Activated CD8-positive, alpha-beta T cell treated with anti-CD3 and anti-CD28 coated beads for 36 hours (primary cell): Measurements from ENCODE around the gene SAMD8. TPM values are rescaled to one million over a fixed set of nuclear protein-coding genes. Genes with fewer than 3 reads are reported as not detected.

ENCODE experiments used
- ATAC-seq: fragments of 200-7000 bp; cut with Tn5 transposase; one replicate; pipeline ENCODE4 v1.10.0; 2021; ENCODE audit warnings: mild to moderate bottlenecking, moderate library complexity
- CTCF ChIA-PET: fragments of 350-600 bp; sonication (Branson Sonifier 250); formaldehyde crosslinking; loops from one replicate; lab custom pipeline; 2021; ENCODE audit warnings: antibody characterized with exemption; lab: Charles Lee
- POLR2A ChIA-PET: fragments of 350-600 bp; sonication (Branson Sonifier 250); formaldehyde crosslinking; loops from one replicate; lab custom pipeline; 2021; ENCODE audit warnings: antibody characterized with exemption; lab: Charles Lee
- DNase-seq: peaks from one replicate; pipeline ENCODE4 v3.0.0-alpha.2; 2020
- H3K27ac Mint-ChIP-seq: one replicate; pipeline ENCODE4 v1.8.0; 2021; ENCODE audit warnings: mild to moderate bottlenecking, mixed read lengths
- H3K27me3 Mint-ChIP-seq: one replicate; pipeline ENCODE4 v1.8.0; 2021; ENCODE audit warnings: mixed read lengths
- H3K36me3 Mint-ChIP-seq: one replicate; pipeline ENCODE4 v1.8.0; 2021; ENCODE audit warnings: low read depth, mixed read lengths
- H3K4me1 Mint-ChIP-seq: one replicate; pipeline ENCODE4 v1.8.0; 2021; ENCODE audit warnings: low read depth, mixed read lengths
- H3K4me3 Mint-ChIP-seq: one replicate; pipeline ENCODE4 v1.8.0; 2021; ENCODE audit warnings: mild to moderate bottlenecking, moderate library complexity, mixed read lengths
- H3K9me3 Mint-ChIP-seq: one replicate; pipeline ENCODE4 v1.8.0; 2021; ENCODE audit warnings: mixed read lengths
- CTCF ChIP-seq: fragments of 200-600 bp; IDR thresholded peaks from one replicate; pipeline ENCODE4 v1.8.0; 2022; ENCODE audit warnings: antibody characterized with exemption, mild to moderate bottlenecking
- intact Hi-C: fragments of 100-400 bp; cut with micrococcal nuclease; formaldehyde crosslinking; loops from one replicate; pipeline ENCODE4 v1.10.0; 2022
- total RNA-seq, 2 experiments: library from RNA; stranded (reverse); gene quantifications; one replicate each; pipeline ENCODE4 v1.2.3, GENCODE V29; 2021

Gene SAMD8
- total RNA-seq, 2 experiments from 2014 or later: 21.9 to 23.7 TPM

DNA sequence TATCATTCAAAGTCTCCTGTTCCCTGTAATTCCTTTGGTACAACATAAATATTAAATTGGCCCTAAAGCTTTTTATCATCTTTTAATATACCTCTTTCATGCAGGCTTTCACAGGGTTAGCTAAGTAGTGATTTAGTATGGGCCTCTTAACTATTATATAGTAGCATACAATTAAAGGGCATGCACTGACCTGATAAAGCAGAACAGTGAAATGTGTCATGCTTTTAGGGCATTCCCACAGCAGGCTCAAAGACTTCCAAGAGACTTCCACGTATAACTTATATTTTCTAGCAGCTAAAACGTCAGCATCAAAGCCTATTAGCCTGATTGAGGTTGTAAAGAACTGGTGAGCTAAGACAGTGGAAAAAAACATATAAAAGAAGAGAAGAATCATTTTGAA is 35.3 kb downstream of the SAMD8 start:
- ATAC-seq: no peak
- no peaks in the 10 kb centered on the region for H3K9me3 Mint-ChIP-seq
- H3K27ac Mint-ChIP-seq: no peak overlapping the region
- ChIA-PET CTCF (interaction anchor here (0.7 to 1.4 kb wide), 3 partner anchors 22 to 46 kb away, joined by 3 to 6 read pairs (median 3); no protein-coding TSS in a partner anchor), POLR2A (no interaction called here)
- intact Hi-C loops: no loop called here
- no peak for TF ChIP-seq CTCF
- H3K27me3 Mint-ChIP-seq: no peaks in the 10 kb centered on the region
- peaks cover 33% of the 10 kb centered on the region for H3K4me1 Mint-ChIP-seq
- no peak overlapping the region for H3K4me3 Mint-ChIP-seq
- peaks cover 12% of the 10 kb centered on the region for H3K36me3 Mint-ChIP-seq
- DNase-seq: no peak

DNA sequence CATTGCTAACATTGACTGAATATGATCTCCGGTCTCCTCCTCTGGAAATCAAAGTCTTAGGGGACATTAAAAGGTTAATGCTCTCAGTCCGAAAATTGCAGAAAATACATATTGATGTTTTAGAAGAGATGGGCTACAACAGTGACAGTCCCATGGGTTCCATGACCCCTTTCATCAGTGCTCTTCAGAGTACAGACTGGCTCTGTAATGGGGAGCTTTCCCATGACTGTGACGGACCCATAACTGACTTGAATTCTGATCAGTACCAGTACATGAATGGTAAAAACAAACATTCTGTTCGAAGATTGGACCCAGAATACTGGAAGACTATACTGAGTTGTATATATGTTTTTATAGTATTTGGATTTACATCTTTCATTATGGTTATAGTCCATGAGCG is 39.2 kb downstream of the SAMD8 start:
- H3K36me3 Mint-ChIP-seq: peaks cover 24% of the 10 kb centered on the region
- TF ChIP-seq CTCF: no peak
- no peaks in the 10 kb centered on the region for H3K9me3 Mint-ChIP-seq
- intact Hi-C loops: no loop called here
- H3K27ac Mint-ChIP-seq: no peak overlapping the region
- DNase-seq (no peak), ATAC-seq (no peak)
- ChIA-PET POLR2A (no interaction called here), CTCF (no interaction called here)
- H3K27me3 Mint-ChIP-seq: no peaks in the 10 kb centered on the region
- H3K4me1 Mint-ChIP-seq: peaks cover 17% of the 10 kb centered on the region
- H3K4me3 Mint-ChIP-seq: no peak overlapping the region

DNA sequence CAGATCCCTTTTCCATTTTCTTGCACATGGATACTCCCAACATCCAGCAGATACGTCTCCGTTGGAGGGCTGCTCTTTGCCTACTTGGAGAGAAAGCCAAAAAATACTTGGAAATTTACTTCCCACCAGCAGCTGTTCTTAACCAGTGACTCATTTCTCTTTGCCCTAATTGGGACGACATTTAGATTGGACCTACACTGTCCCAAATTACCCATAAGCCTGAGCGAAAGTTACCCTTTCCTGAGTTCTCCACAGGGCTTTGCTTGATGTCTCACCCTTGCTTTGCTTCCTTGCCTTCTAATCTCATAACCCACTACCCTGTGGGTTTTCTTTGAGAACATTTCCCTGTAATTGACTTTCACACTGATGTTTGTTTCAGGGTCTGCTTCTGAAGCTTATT is 48.1 kb downstream of the SAMD8 start:
- H3K27ac Mint-ChIP-seq: peak overlapping the region; percentile 78
- no peak for TF ChIP-seq CTCF
- peaks cover 3% of the 10 kb centered on the region for H3K9me3 Mint-ChIP-seq
- H3K4me3 Mint-ChIP-seq: no peak overlapping the region
- H3K27me3 Mint-ChIP-seq: no peaks in the 10 kb centered on the region
- DNase-seq: no peak
- H3K4me1 Mint-ChIP-seq: peaks cover 24% of the 10 kb centered on the region
- ChIA-PET CTCF (interaction anchor here (1.6 kb wide), 1 partner anchor 19 kb away, joined by 5 read pairs; no protein-coding TSS in a partner anchor), POLR2A (no interaction called here)
- H3K36me3 Mint-ChIP-seq: peaks cover 16% of the 10 kb centered on the region
- intact Hi-C loops: no loop called here
- no peak for ATAC-seq

DNA sequence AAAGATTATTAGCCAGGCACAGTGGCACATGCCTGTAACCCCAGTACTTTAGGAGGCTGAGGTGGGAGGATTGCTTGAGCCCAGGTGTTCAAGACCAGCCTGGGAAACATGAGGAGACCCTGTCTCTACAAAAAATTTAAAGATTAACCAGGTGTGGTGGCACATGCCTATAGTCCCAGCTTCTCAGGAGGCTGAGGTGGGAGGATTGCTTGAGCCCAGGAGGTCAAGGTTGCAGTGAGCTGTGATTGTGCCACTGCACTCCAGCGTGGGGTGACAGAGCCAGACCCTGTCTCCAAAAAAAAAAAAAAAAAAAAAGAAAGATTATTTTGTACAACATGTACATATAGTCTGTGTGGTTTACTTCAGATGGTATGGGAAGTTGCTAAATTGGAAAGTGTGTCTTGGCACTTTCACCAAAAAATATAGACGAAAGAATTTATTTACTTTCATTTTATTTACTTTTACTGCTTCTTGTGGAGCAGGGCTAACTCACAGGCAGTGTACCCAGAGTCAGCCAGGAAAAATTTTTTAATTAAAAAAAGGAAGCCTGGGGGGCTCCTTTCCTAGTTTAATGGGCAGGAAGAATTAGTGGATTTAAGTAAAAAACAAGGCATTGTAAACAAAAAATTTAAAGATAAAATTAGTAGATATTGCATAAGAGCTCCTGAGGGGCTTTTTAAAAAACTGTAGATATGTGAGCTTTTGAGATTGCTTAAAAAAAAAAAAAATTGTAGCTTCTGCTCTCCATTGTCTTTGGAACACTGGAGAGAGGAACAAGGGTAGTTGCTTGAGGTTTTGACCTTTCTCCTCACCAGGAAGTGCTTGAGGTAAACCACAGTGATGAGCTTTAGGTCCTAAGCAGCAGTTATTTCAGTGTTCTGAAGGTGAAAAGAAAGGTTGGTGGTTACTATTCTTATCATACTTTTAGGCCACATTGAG is 54.5 kb downstream of the SAMD8 start:
- Mint-ChIP-seq H3K27ac (peak overlapping the region; percentile 95), H3K4me3 (peak overlapping the region; percentile 57), H3K9me3 (no peaks in the 10 kb centered on the region), H3K36me3 (peaks cover 21% of the 10 kb centered on the region), H3K27me3 (no peaks in the 10 kb centered on the region), H3K4me1 (peaks cover 35% of the 10 kb centered on the region)
- DNase-seq (peak; percentile 49), ATAC-seq (peak; percentile 85)
- CTCF ChIA-PET: interaction anchor here (2.4 kb wide), 1 partner anchor 22 kb away, joined by 8 read pairs; no protein-coding TSS in a partner anchor
- TF ChIP-seq CTCF: no peak
- intact Hi-C loops: no loop called here
- POLR2A ChIA-PET: interaction anchor here (0.6 to 2.0 kb wide), 5 partner anchors 18 to 72 kb away, joined by 3 to 5 read pairs (median 3); partner anchors contain the start of gene VDAC2

GRCh38 chr10:75166623-75166972 is 55.1 kb downstream of the SAMD8 start:
- ChIA-PET CTCF (interaction anchor here (2.4 kb wide), 1 partner anchor 21 kb away, joined by 8 read pairs; no protein-coding TSS in a partner anchor), POLR2A (interaction anchor here (0.7 to 2.0 kb wide), 3 partner anchors 19 to 71 kb away, joined by 3 to 5 read pairs (median 3); no protein-coding TSS in a partner anchor)
- Mint-ChIP-seq H3K4me3 (peak overlapping the region; percentile 57), H3K27ac (peak overlapping the region; percentile 95), H3K36me3 (peaks cover 21% of the 10 kb centered on the region), H3K9me3 (no peaks in the 10 kb centered on the region), H3K27me3 (no peaks in the 10 kb centered on the region), H3K4me1 (peaks cover 31% of the 10 kb centered on the region)
- DNase-seq (no peak), ATAC-seq (peak; percentile 48)
- TF ChIP-seq CTCF: no peak
- intact Hi-C loops: no loop called here
